GM12878 (cell line): ENCODE results near the gene EML5. TPM values are rescaled to one million over a fixed set of nuclear protein-coding genes. Genes with fewer than 3 reads are reported as not detected.

Experiments
- ATAC-seq: fragments of 200-7000 bp; cut with Tn5 transposase; 3 replicates; pipeline ENCODE4 v1.9.1; 2020; ENCODE audit warnings: mild to moderate bottlenecking, moderate library complexity
- BruUV-seq: library from RNA; stranded (reverse); fragments of 400-500 nt; replicated peaks from 2 replicates; lab custom pipeline; 2021; lab: Mats Ljungman, UMichigan
- CTCF ChIA-PET: fragments of 300-600 bp; sonication (Branson Sonifier 250); formaldehyde crosslinking; extraction: SDS; loops from one replicate; lab custom pipeline; 2021; ENCODE audit warnings: inconsistent platforms; lab: Yijun Ruan, JAX
- POLR2A ChIA-PET: fragments of 350-600 bp; formaldehyde crosslinking; extraction: SDS; loops from one replicate; lab custom pipeline; 2021; ENCODE audit warnings: inconsistent platforms; lab: Charles Lee
- RAD21 ChIA-PET: fragments of 300-600 bp; sonication (Branson Sonifier 250); formaldehyde crosslinking; loops from one replicate; lab custom pipeline; 2023; ENCODE audit warnings: antibody characterized with exemption; ENCODE audit not compliant: unreplicated experiment; lab: Charles Lee
- SMC1A ChIA-PET: fragments of 300-600 bp; sonication (Branson Sonifier 250); formaldehyde crosslinking; loops from one replicate; lab custom pipeline; 2023; ENCODE audit not compliant: unreplicated experiment, uncharacterized antibody; lab: Charles Lee
- DNase-seq: peaks from one replicate; pipeline ENCODE4 v3.0.0-alpha.2; 2011; ENCODE audit warnings: low read depth, low spot score
- FAIRE-seq: peaks from 3 replicates; lab custom pipeline; 2011; peaks lifted over from hg19 to GRCh38; lab: Jason Lieb, UNC
- H2AFZ ChIP-seq: 2 replicates; pipeline ENCODE4 v1.6.0; 2011; ENCODE audit warnings: low read depth, low read length, control low read depth; ENCODE audit not compliant: control insufficient read depth
- H3K27ac ChIP-seq: 2 replicates; pipeline ENCODE4 v1.5.1; 2011; ENCODE audit warnings: control low read depth; ENCODE audit not compliant: control insufficient read depth, insufficient read depth
- H3K27me3 ChIP-seq, 2 experiments: replicated peaks in 1 of 2; 2 replicates each; pipeline versions ENCODE4 v1.6.0 to v1.6.1; 2011; ENCODE audit warnings: low read length in 1 of 2; ENCODE audit not compliant: control insufficient read depth in 2 of 2, insufficient read depth in 2 of 2
- H3K36me3 ChIP-seq, 2 experiments: 2 replicates each; pipeline ENCODE4 v1.5.1; 2011; ENCODE audit warnings: low read length in 1 of 2; ENCODE audit not compliant: control insufficient read depth in 2 of 2, insufficient read depth in 2 of 2
- H3K4me1 ChIP-seq: 2 replicates; pipeline ENCODE4 v1.6.1; 2011; ENCODE audit warnings: mild to moderate bottlenecking, low read length, moderate library complexity, mixed read lengths; ENCODE audit not compliant: control insufficient read depth, insufficient read depth
- H3K4me2 ChIP-seq: 2 replicates; pipeline ENCODE4 v1.6.0; 2011; ENCODE audit warnings: control low read depth; ENCODE audit not compliant: control insufficient read depth, insufficient read depth
- H3K4me3 ChIP-seq: fragments of 200-600 bp; sonication (generic); 2 replicates; pipeline ENCODE4 v1.5.1; 2016
- H3K79me2 ChIP-seq: 2 replicates; pipeline ENCODE4 v1.6.0; 2011; ENCODE audit warnings: low read length; ENCODE audit not compliant: control insufficient read depth, insufficient read depth
- H3K9ac ChIP-seq: 2 replicates; pipeline ENCODE4 v1.8.0; 2011; ENCODE audit warnings: low read length, control low read depth, mixed read lengths; ENCODE audit not compliant: control insufficient read depth, insufficient read depth
- H3K9me3 ChIP-seq: replicated peaks from 3 replicates; pipeline ENCODE4 v1.5.1; 2011; ENCODE audit warnings: mild to moderate bottlenecking, low read length; ENCODE audit not compliant: control insufficient read depth, insufficient read depth
- H4K20me1 ChIP-seq: 2 replicates; pipeline ENCODE4 v1.6.0; 2011; ENCODE audit not compliant: control insufficient read depth, insufficient read depth
- BACH1 ChIP-seq: fragments of 450-650 bp; IDR thresholded peaks from 2 replicates; pipeline ENCODE4 v1.6.1; 2017; ENCODE audit warnings: mild to moderate bottlenecking, borderline replicate concordance
- BCL3 ChIP-seq: IDR thresholded peaks from 2 replicates; pipeline ENCODE4 v1.6.1; 2011; ENCODE audit warnings: borderline replicate concordance, low read depth, mild to moderate bottlenecking, moderate library complexity, low read length; ENCODE audit not compliant: insufficient read depth, poor library complexity, severe bottlenecking
- CEBPB ChIP-seq, 2 experiments: fragments of 150-350 bp in 1 of 2; IDR thresholded peaks; 2 replicates each; pipeline ENCODE4 v1.6.1; 2012 to 2014; ENCODE audit warnings: low read depth in 2 of 2, low read length in 2 of 2, borderline replicate concordance in 1 of 2, inconsistent platforms in 1 of 2
- HDGF ChIP-seq: fragments of 450-650 bp; IDR thresholded peaks from 2 replicates; pipeline ENCODE4 v1.6.1; 2016; ENCODE audit warnings: antibody characterized with exemption
- HSF1 ChIP-seq: fragments of 150-350 bp; IDR thresholded peaks from 2 replicates; pipeline ENCODE4 v1.6.1; 2014; ENCODE audit warnings: mild to moderate bottlenecking, low read depth, low read length
- KDM1A ChIP-seq: fragments of 200-600 bp; sonication (generic); IDR thresholded peaks from 2 replicates; pipeline ENCODE4 v1.6.1; 2016; ENCODE audit warnings: borderline replicate concordance
- NFIC ChIP-seq: IDR thresholded peaks from 2 replicates; pipeline ENCODE4 v1.6.1; 2012; ENCODE audit warnings: low read depth, mild to moderate bottlenecking, inconsistent platforms, low read length, moderate library complexity
- POLR2AphosphoS2 ChIP-seq: IDR thresholded peaks from 2 replicates; pipeline ENCODE4 v1.6.1; 2011; ENCODE audit warnings: low read depth, mild to moderate bottlenecking, low read length, improper control_type of control experiment, moderate library complexity
- SIX5 ChIP-seq: IDR thresholded peaks from 2 replicates; pipeline ENCODE4 v1.6.1; 2011; ENCODE audit warnings: mild to moderate bottlenecking, low read depth, low read length, moderate library complexity; ENCODE audit not compliant: severe bottlenecking
- SUZ12 ChIP-seq: fragments of 200-600 bp; sonication (generic); IDR thresholded peaks from one replicate; pipeline ENCODE4 v1.6.1; 2018; ENCODE audit warnings: antibody characterized with exemption, mild to moderate bottlenecking; ENCODE audit not compliant: unreplicated experiment
- TCF7 ChIP-seq: IDR thresholded peaks from 2 replicates; pipeline ENCODE4 v1.6.1; 2014; ENCODE audit warnings: antibody characterized with exemption, borderline replicate concordance
- WGBS: methylation state at CpG from one replicate; pipeline ENCODE4 v1.1.6; 2016; ENCODE audit warnings: low lambda C conversion rate; ENCODE audit not compliant: insufficient replicate concordance, insufficient coverage; ENCODE audit errors: missing lambda C conversion rate; 5-methylcytosine and 5-hydroxymethylcytosine counted together
- in situ Hi-C: fragments of 300-500 bp; cut with MboI; formaldehyde crosslinking; loops from 9 replicates; pipeline ENCODE4 v1.14.3; 2018; ENCODE audit warnings: mixed read lengths
- intact Hi-C: fragments of 100-400 bp; cut with micrococcal nuclease; formaldehyde crosslinking; loops from one replicate; pipeline ENCODE4 v1.14.2; 2022; ENCODE audit not compliant: unreplicated experiment
- polyA plus RNA-seq, 11 experiments: library from polyadenylated mRNA; depleted of rRNA in 4 of 11; unstranded in 6 of 11; stranded (reverse) in 5 of 11; fragments of >200 nt; fragmentation: Nextera tagmentation in 4 of 11; fragmentation: Illumina TruSeq in 1 of 11; extraction: Ambion mirVana in 4 of 11; extraction: Trizol in 1 of 11; gene quantifications; 1 replicate in 1 of 11; 2 replicates in 10 of 11; pipeline versions ENCODE4 v1.2.1 to v1.2.3, GENCODE V29; 2011 to 2016; ENCODE audit warnings: inconsistent platforms in 2 of 11, missing spikeins in 2 of 11, low read depth in 1 of 11
- total RNA-seq, 4 experiments: library from RNA; depleted of rRNA in 3 of 4; stranded (reverse); fragments of >200 nt in 3 of 4; fragmentation: Illumina TruSeq in 1 of 4; extraction: Trizol in 1 of 4; gene quantifications; 2 replicates each; pipeline versions ENCODE4 v1.2.1 to v1.2.3, GENCODE V29; 2013 to 2021
- TF ChIP-seq, protein P1 (sequence below): fragments of 450-650 bp; IDR thresholded peaks from 2 replicates; pipeline ENCODE4 v1.6.1; 2017; ENCODE audit warnings: borderline replicate concordance
- TF ChIP-seq, protein P2 (sequence below): IDR thresholded peaks from 2 replicates; pipeline ENCODE4 v1.6.1; 2012; ENCODE audit warnings: mild to moderate bottlenecking, low read depth, low read length

Gene EML5
- total and polyA plus RNA-seq, 10 of the 15 experiments (the other 5 are each of a cell fraction or from before 2014, with no cell fraction given), result 0.08 to 0.35 (median 0.22) TPM; not detected in 1

- TF ChIP-seq NFIC (no peak), POLR2AphosphoS2 (no peak), KDM1A (no peak), CEBPB (IDR thresholded peaks at IDR 0.05; ENCODE audit: borderline replicate concordance in 1 of 2, low read depth in 2 of 2, low read length in 2 of 2) (no peak)
- TF ChIP-seq, protein P1, sequence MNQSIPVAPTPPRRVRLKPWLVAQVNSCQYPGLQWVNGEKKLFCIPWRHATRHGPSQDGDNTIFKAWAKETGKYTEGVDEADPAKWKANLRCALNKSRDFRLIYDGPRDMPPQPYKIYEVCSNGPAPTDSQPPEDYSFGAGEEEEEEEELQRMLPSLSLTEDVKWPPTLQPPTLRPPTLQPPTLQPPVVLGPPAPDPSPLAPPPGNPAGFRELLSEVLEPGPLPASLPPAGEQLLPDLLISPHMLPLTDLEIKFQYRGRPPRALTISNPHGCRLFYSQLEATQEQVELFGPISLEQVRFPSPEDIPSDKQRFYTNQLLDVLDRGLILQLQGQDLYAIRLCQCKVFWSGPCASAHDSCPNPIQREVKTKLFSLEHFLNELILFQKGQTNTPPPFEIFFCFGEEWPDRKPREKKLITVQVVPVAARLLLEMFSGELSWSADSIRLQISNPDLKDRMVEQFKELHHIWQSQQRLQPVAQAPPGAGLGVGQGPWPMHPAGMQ, result no peak
- TF ChIP-seq, all 136 proteins: peak for 0
These were observed 46.7 kb downstream of the EML5 start (continued) for GRCh38 chr14:88746052-88746451.

DNA sequence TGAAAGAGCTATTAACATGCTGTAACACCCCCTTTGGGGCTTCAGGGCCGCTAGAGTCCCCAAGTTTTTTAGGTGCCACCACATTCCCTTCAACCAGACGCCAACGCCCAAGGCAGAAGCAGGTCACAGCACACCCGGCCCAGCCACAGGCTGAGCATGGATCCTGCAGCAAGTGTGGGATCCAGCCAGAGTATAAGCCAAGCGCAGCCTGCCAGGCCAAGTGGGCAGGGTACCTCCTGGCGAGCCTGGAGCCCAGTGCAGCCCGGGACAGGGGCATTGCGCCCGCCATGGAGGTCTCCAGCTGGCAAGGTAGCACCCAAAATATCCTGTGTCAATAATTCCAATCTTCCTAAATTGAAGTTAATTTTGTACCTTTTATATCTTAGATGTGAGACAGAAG lies 55.5 kb downstream of the EML5 start:
- H3K27me3 ChIP-seq, result no peaks in the 10 kb centered on the region
- DNase-seq (no peak), ATAC-seq (no peak), FAIRE-seq (no peak)
- H2AFZ ChIP-seq, result no peak overlapping the region
- no peaks in the 10 kb centered on the region for H3K4me1 ChIP-seq
- no peak overlapping the region for H3K4me3 ChIP-seq
- ChIA-PET RAD21 (no interaction called here), CTCF (interaction anchor here (0.6 kb wide), 1 partner anchor 132 kb away, joined by 3 read pairs; no protein-coding TSS in a partner anchor), POLR2A (no interaction called here), SMC1A (no interaction called here)
- intact Hi-C loops (no loop called here), in situ Hi-C loops (no loop called here)
- H3K79me2 ChIP-seq, result no peaks in the 10 kb centered on the region
- no peaks in the 10 kb centered on the region for H4K20me1 ChIP-seq
- no peaks in the 10 kb centered on the region for H3K36me3 ChIP-seq
- WGBS, result 54% methylated on average over 9 of the region's 9 CpGs
- no peak overlapping the region for H3K4me2 ChIP-seq
- no peaks in the 10 kb centered on the region for H3K9me3 ChIP-seq
- BruUV-seq, result no TSS peak
- TF ChIP-seq HDGF (no peak), TCF7 (no peak), CEBPB (IDR thresholded peaks at IDR 0.05; ENCODE audit: borderline replicate concordance in 1 of 2, low read depth in 2 of 2, low read length in 2 of 2) (no peak), SUZ12 (no peak), BCL3 (no peak), BACH1 (no peak), POLR2AphosphoS2 (no peak), HSF1 (no peak), SIX5 (no peak)
- TF ChIP-seq, protein P2, sequence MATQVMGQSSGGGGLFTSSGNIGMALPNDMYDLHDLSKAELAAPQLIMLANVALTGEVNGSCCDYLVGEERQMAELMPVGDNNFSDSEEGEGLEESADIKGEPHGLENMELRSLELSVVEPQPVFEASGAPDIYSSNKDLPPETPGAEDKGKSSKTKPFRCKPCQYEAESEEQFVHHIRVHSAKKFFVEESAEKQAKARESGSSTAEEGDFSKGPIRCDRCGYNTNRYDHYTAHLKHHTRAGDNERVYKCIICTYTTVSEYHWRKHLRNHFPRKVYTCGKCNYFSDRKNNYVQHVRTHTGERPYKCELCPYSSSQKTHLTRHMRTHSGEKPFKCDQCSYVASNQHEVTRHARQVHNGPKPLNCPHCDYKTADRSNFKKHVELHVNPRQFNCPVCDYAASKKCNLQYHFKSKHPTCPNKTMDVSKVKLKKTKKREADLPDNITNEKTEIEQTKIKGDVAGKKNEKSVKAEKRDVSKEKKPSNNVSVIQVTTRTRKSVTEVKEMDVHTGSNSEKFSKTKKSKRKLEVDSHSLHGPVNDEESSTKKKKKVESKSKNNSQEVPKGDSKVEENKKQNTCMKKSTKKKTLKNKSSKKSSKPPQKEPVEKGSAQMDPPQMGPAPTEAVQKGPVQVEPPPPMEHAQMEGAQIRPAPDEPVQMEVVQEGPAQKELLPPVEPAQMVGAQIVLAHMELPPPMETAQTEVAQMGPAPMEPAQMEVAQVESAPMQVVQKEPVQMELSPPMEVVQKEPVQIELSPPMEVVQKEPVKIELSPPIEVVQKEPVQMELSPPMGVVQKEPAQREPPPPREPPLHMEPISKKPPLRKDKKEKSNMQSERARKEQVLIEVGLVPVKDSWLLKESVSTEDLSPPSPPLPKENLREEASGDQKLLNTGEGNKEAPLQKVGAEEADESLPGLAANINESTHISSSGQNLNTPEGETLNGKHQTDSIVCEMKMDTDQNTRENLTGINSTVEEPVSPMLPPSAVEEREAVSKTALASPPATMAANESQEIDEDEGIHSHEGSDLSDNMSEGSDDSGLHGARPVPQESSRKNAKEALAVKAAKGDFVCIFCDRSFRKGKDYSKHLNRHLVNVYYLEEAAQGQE, result no peak
- no peak overlapping the region for H3K27ac ChIP-seq
- H3K9ac ChIP-seq, result no peak overlapping the region
